Ishikawa (cell line): ENCODE measurements around the gene HTRA2.

Experiments used
- CEBPB ChIP-seq: IDR thresholded peaks from 2 replicates; pipeline ENCODE4 v1.6.1; 2012
- CREB1 ChIP-seq: IDR thresholded peaks from 2 replicates; pipeline ENCODE4 v1.6.1; 2012; ENCODE audit warnings: low read depth
- EGR1 ChIP-seq: IDR thresholded peaks from 2 replicates; pipeline ENCODE4 v1.6.1; 2012
- EP300 ChIP-seq: IDR thresholded peaks from 2 replicates; pipeline ENCODE4 v1.6.1; 2012; ENCODE audit warnings: borderline replicate concordance
- FOXM1 ChIP-seq: IDR thresholded peaks from 2 replicates; pipeline ENCODE4 v1.6.1; 2012; ENCODE audit warnings: low read depth, borderline replicate concordance
- NFIC ChIP-seq: IDR thresholded peaks from 2 replicates; pipeline ENCODE4 v1.6.1; 2012
- RAD21 ChIP-seq: IDR thresholded peaks from 2 replicates; pipeline ENCODE4 v1.6.1; 2012; ENCODE audit warnings: low read depth
- TAF1 ChIP-seq: IDR thresholded peaks from 2 replicates; pipeline ENCODE4 v1.6.1; 2012; ENCODE audit warnings: low read depth, mild to moderate bottlenecking
- TCF12 ChIP-seq: IDR thresholded peaks from 2 replicates; pipeline ENCODE4 v1.6.1; 2012; ENCODE audit warnings: low read depth
- TEAD4 ChIP-seq: IDR thresholded peaks from 2 replicates; pipeline ENCODE4 v1.6.1; 2012
- USF1 ChIP-seq: IDR thresholded peaks from 2 replicates; pipeline ENCODE4 v1.6.1; 2012
- YY1 ChIP-seq: IDR thresholded peaks from 2 replicates; pipeline ENCODE4 v1.6.1; 2012; ENCODE audit warnings: low read depth
- ZBTB7A ChIP-seq: IDR thresholded peaks from 2 replicates; pipeline ENCODE4 v1.6.1; 2012; ENCODE audit warnings: low read depth
- TF ChIP-seq, protein P1 (sequence below): IDR thresholded peaks from 2 replicates; pipeline ENCODE4 v1.6.1; 2012
- TF ChIP-seq, protein P2 (sequence below): IDR thresholded peaks from 2 replicates; pipeline ENCODE4 v1.6.1; 2012; ENCODE audit warnings: low read depth, mild to moderate bottlenecking

Gene HTRA2

GRCh38 chr2:74515981-74516633 lies 13.6 kb upstream of the HTRA2 start:
- no peak for TF ChIP-seq ZBTB7A
- TF ChIP-seq USF1 = no peak
- TF ChIP-seq CEBPB = no peak
- TF ChIP-seq EP300 = no peak
- TF ChIP-seq YY1 = no peak
- no peak for TF ChIP-seq TEAD4
- no peak for TF ChIP-seq CREB1
- TF ChIP-seq, protein P1, sequence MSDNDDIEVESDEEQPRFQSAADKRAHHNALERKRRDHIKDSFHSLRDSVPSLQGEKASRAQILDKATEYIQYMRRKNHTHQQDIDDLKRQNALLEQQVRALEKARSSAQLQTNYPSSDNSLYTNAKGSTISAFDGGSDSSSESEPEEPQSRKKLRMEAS = no peak
- TF ChIP-seq RAD21 = no peak
- TF ChIP-seq TCF12 = no peak

- TF ChIP-seq NFIC = no peak
- TF ChIP-seq EP300 = no peak
- TF ChIP-seq, protein P2, sequence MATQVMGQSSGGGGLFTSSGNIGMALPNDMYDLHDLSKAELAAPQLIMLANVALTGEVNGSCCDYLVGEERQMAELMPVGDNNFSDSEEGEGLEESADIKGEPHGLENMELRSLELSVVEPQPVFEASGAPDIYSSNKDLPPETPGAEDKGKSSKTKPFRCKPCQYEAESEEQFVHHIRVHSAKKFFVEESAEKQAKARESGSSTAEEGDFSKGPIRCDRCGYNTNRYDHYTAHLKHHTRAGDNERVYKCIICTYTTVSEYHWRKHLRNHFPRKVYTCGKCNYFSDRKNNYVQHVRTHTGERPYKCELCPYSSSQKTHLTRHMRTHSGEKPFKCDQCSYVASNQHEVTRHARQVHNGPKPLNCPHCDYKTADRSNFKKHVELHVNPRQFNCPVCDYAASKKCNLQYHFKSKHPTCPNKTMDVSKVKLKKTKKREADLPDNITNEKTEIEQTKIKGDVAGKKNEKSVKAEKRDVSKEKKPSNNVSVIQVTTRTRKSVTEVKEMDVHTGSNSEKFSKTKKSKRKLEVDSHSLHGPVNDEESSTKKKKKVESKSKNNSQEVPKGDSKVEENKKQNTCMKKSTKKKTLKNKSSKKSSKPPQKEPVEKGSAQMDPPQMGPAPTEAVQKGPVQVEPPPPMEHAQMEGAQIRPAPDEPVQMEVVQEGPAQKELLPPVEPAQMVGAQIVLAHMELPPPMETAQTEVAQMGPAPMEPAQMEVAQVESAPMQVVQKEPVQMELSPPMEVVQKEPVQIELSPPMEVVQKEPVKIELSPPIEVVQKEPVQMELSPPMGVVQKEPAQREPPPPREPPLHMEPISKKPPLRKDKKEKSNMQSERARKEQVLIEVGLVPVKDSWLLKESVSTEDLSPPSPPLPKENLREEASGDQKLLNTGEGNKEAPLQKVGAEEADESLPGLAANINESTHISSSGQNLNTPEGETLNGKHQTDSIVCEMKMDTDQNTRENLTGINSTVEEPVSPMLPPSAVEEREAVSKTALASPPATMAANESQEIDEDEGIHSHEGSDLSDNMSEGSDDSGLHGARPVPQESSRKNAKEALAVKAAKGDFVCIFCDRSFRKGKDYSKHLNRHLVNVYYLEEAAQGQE = no peak
- no peak for TF ChIP-seq YY1
- no peak for TF ChIP-seq TCF12
- TF ChIP-seq USF1 = no peak
- TF ChIP-seq FOXM1 = no peak
- no peak for TF ChIP-seq TAF1
- TF ChIP-seq, protein P1 = no peak
- TF ChIP-seq CEBPB = no peak
- no peak for TF ChIP-seq TEAD4
- no peak for TF ChIP-seq CREB1
- TF ChIP-seq EGR1 = no peak
- TF ChIP-seq RAD21 = no peak
- TF ChIP-seq ZBTB7A = no peak
These were observed 13.1 kb upstream of the HTRA2 start for GRCh38 chr2:74516650-74517049.

GRCh38 chr2:74522516-74522915 lies 7.2 kb upstream of the HTRA2 start:
- no peak for TF ChIP-seq USF1
- no peak for TF ChIP-seq ZBTB7A
- TF ChIP-seq FOXM1 = no peak
- TF ChIP-seq RAD21 = no peak
- TF ChIP-seq CEBPB = no peak

DNA sequence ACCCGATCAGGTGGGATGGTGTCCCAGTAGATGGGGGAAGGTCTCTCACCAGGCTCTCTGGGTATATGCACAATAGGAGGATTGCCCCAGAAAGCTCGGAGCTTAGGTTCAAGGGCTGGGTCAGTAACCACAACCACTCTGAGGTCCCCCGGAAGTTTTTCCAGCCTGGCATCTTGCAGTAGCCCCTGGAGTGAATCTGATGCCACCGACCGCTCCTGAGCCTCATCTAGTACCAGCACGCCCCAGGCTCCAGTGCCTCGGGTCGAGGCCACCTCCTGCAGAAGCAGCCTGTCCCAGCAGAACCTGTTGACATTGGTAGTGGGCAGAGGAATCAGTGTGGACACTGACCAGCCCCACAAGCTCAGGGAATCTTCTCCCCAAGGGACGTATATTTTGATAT lies 5.7 kb upstream of the HTRA2 start:
- TF ChIP-seq TEAD4 (no peak), CEBPB (no peak), TAF1 (no peak), FOXM1 (no peak), EGR1 (no peak), YY1 (no peak), NFIC (no peak), CREB1 (no peak), USF1 (no peak)
- TF ChIP-seq, protein P1 = no peak
- TF ChIP-seq, protein P2 = no peak

GRCh38 chr2:74524955-74525716 lies 4.6 kb upstream of the HTRA2 start:
- TF ChIP-seq, protein P1 = no peak
- no peak for TF ChIP-seq YY1
- no peak for TF ChIP-seq TEAD4
- TF ChIP-seq ZBTB7A = no peak
- no peak for TF ChIP-seq NFIC
